CD4-positive, alpha-beta T cell (primary cell): ENCODE data around the gene ANO4. TPM values are rescaled to one million over a fixed set of nuclear protein-coding genes. Genes with fewer than 3 reads are reported as not detected.

Source experiments
- ATAC-seq: fragments of 200-7000 bp; cut with Tn5 transposase; one replicate; pipeline ENCODE4 v1.10.0; 2022; ENCODE audit warnings: mild to moderate bottlenecking; ENCODE audit not compliant: poor library complexity
- CTCF ChIA-PET: fragments of 350-600 bp; sonication (Branson Sonifier 250); formaldehyde crosslinking; loops from one replicate; lab custom pipeline; 2021; ENCODE audit warnings: antibody characterized with exemption, inconsistent platforms; lab: Charles Lee
- POLR2A ChIA-PET: fragments of 350-600 bp; sonication (Branson Sonifier 250); formaldehyde crosslinking; loops from one replicate; lab custom pipeline; 2021; ENCODE audit warnings: antibody characterized with exemption, inconsistent platforms; lab: Charles Lee
- DNase-seq, 14 experiments: peaks; one replicate each; pipeline ENCODE4 v3.0.0-alpha.2; 2013 to 2020; ENCODE audit warnings: mixed read lengths in 2 of 14
- H3K27ac ChIP-seq, 2 donors: one replicate each; pipeline versions ENCODE4 v1.5.1 to v1.7.0; 2013; ENCODE audit warnings: low read length in 2 of 2, low read depth in 1 of 2, mild to moderate bottlenecking in 1 of 2
- H3K27me3 ChIP-seq, 2 experiments: 1 replicate in 1 of 2; 2 replicates in 1 of 2; pipeline versions ENCODE4 v1.6.1 to v1.7.0; 2013; ENCODE audit warnings: low read length in 2 of 2, control low read depth in 1 of 2, mild to moderate bottlenecking in 1 of 2, moderate library complexity in 1 of 2; ENCODE audit not compliant: insufficient read depth in 2 of 2, control insufficient read depth in 1 of 2
- H3K36me3 ChIP-seq: one replicate; pipeline ENCODE4 v1.6.1; 2013; ENCODE audit warnings: low read length, control low read depth; ENCODE audit not compliant: insufficient read depth
- H3K4me1 ChIP-seq: one replicate; pipeline ENCODE4 v1.6.1; 2013; ENCODE audit warnings: low read length, control low read depth; ENCODE audit not compliant: insufficient read depth
- H3K4me3 ChIP-seq: one replicate; pipeline ENCODE4 v1.5.1; 2013; ENCODE audit warnings: mild to moderate bottlenecking, low read length, moderate library complexity
- H3K9me3 ChIP-seq, 2 experiments: 1 replicate in 1 of 2; 2 replicates in 1 of 2; pipeline versions ENCODE4 v1.6.1 to v1.7.0; 2013; ENCODE audit warnings: low read length in 2 of 2, mild to moderate bottlenecking in 2 of 2, control low read depth in 1 of 2, moderate library complexity in 1 of 2; ENCODE audit not compliant: control insufficient read depth in 1 of 2, insufficient read depth in 1 of 2
- H3K27ac Mint-ChIP-seq: one replicate; pipeline ENCODE4 v1.8.0; 2020; ENCODE audit warnings: mixed read lengths
- H3K27me3 Mint-ChIP-seq: one replicate; pipeline ENCODE4 v1.8.0; 2021; ENCODE audit warnings: mixed read lengths
- H3K36me3 Mint-ChIP-seq: one replicate; pipeline ENCODE4 v1.8.0; 2021; ENCODE audit warnings: low read depth, mixed read lengths
- H3K4me1 Mint-ChIP-seq: one replicate; pipeline ENCODE4 v1.8.0; 2021; ENCODE audit warnings: low read depth, mixed read lengths
- H3K4me3 Mint-ChIP-seq: one replicate; pipeline ENCODE4 v1.8.0; 2020; ENCODE audit warnings: mild to moderate bottlenecking, mixed read lengths
- H3K9me3 Mint-ChIP-seq: one replicate; pipeline ENCODE4 v1.8.0; 2020; ENCODE audit warnings: mixed read lengths
- CTCF ChIP-seq: fragments of 200-600 bp; IDR thresholded peaks from one replicate; pipeline ENCODE4 v1.8.0; 2022; ENCODE audit warnings: antibody characterized with exemption, mild to moderate bottlenecking
- intact Hi-C, 2 experiments: fragments of 100-400 bp; cut with DNase I in 1 of 2; cut with micrococcal nuclease in 1 of 2; formaldehyde crosslinking; loops; one replicate each; pipeline versions ENCODE4 v1.15.1 to v1.9.0; 2023 to 2025; cut with DNase I, micrococcal nuclease
- total RNA-seq, 174 experiments: library from RNA in 2 of 174; stranded (reverse) in 2 of 174; gene quantifications; one replicate each; pipeline ENCODE4 v1.2.3 and lab custom pipeline; 2021 to 2026

The ANO4 gene
- total RNA-seq, 2 experiments from 2014 or later = not detected

- DNase-seq (no peak), ATAC-seq (no peak)
- POLR2A ChIA-PET = no interaction called here
- Histone ChIP-seq H3K36me3 (no peaks in the 10 kb centered on the region), H3K27ac (no peak overlapping the region), H3K4me3 (no peak overlapping the region), H3K4me1 (no peaks in the 10 kb centered on the region), H3K27me3 (no peaks in the 10 kb centered on the region), H3K9me3 (no peaks in the 10 kb centered on the region)
- Mint-ChIP-seq H3K27ac (no peak overlapping the region), H3K9me3 (peaks cover 5% of the 10 kb centered on the region), H3K4me3 (no peak overlapping the region), H3K4me1 (no peaks in the 10 kb centered on the region), H3K27me3 (no peaks in the 10 kb centered on the region), H3K36me3 (no peaks in the 10 kb centered on the region)
- no peak for TF ChIP-seq CTCF
- intact Hi-C loops = no loop called here
- CTCF ChIA-PET = no interaction called here
Measured at GRCh38 chr12:100951756-100952155, 157.2 kb downstream of the ANO4 start.

DNA sequence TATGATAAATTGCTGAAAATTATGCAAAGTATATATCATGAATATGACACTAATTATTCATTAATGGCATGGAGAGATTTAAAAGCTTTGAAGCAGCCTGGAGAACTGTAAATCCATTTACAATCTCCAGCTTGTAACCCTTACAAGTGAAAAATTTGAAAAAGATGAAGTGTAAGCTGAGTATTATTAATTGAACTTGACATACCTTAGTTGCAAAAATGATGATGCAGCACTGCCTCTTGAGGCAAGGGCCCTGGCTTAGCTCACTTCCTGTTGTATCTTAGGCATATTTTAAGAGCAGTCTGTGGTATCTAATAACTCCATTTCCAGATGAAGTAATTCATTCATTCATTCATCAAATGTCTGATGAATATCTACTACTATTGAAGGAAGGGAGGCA is 158.6 kb downstream of the ANO4 start:
- Mint-ChIP-seq H3K27ac (no peak overlapping the region), H3K27me3 (no peaks in the 10 kb centered on the region), H3K36me3 (no peaks in the 10 kb centered on the region), H3K4me1 (no peaks in the 10 kb centered on the region), H3K4me3 (no peak overlapping the region), H3K9me3 (peaks cover 5% of the 10 kb centered on the region)
- POLR2A ChIA-PET = no interaction called here
- no peaks in the 10 kb centered on the region for H3K27me3 ChIP-seq
- ATAC-seq (no peak), DNase-seq (no peak)
- no peak overlapping the region for H3K4me3 ChIP-seq
- no peak for TF ChIP-seq CTCF
- no peaks in the 10 kb centered on the region for H3K4me1 ChIP-seq
- H3K27ac ChIP-seq = no peak overlapping the region
- H3K9me3 ChIP-seq = no peaks in the 10 kb centered on the region
- no peaks in the 10 kb centered on the region for H3K36me3 ChIP-seq
- CTCF ChIA-PET = no interaction called here
- intact Hi-C loops = no loop called here

DNA sequence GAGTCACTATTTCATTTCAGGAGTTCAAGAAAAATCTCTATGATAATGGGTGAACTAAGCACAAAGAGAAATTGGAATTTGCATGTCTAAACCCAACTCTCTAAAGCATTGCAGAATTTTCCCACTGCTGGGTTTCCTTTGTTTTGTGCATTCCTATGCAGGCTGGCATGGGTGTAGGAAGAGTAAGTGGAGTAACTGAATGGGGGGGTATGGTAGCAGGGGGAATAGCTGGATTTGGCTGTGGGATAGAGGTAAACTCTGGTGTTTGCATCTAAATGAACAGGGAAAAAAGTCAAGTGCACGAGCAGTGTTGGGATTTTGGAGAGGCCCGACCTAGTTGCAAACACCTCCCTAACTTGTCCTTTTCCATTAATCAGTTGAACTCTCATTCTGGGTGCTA is 159.1 kb downstream of the ANO4 start:
- no peak for ATAC-seq
- no peak for TF ChIP-seq CTCF
- Mint-ChIP-seq H3K27me3 (no peaks in the 10 kb centered on the region), H3K9me3 (peaks cover 5% of the 10 kb centered on the region), H3K4me1 (no peaks in the 10 kb centered on the region), H3K4me3 (no peak overlapping the region), H3K27ac (no peak overlapping the region), H3K36me3 (no peaks in the 10 kb centered on the region)
- no peaks in the 10 kb centered on the region for H3K36me3 ChIP-seq
- H3K4me3 ChIP-seq = no peak overlapping the region
- no peaks in the 10 kb centered on the region for H3K9me3 ChIP-seq
- no peak for DNase-seq
- POLR2A ChIA-PET = no interaction called here
- no peaks in the 10 kb centered on the region for H3K4me1 ChIP-seq
- CTCF ChIA-PET = no interaction called here
- H3K27me3 ChIP-seq = no peaks in the 10 kb centered on the region
- intact Hi-C loops = no loop called here
- no peak overlapping the region for H3K27ac ChIP-seq
